C4-2B (cell line): Measurements from ENCODE around the gene CCDC81.

Experiments
- ZFX ChIP-seq: fragments of 450-650 bp; IDR thresholded peaks from 2 replicates; pipeline ENCODE4 v1.6.1; 2017
- TF ChIP-seq, protein P1 (sequence below): fragments of 450-650 bp; conservative IDR thresholded peaks from 2 replicates; pipeline ENCODE4 v1.5.1; 2017; ENCODE audit warnings: mild to moderate bottlenecking

DNA sequence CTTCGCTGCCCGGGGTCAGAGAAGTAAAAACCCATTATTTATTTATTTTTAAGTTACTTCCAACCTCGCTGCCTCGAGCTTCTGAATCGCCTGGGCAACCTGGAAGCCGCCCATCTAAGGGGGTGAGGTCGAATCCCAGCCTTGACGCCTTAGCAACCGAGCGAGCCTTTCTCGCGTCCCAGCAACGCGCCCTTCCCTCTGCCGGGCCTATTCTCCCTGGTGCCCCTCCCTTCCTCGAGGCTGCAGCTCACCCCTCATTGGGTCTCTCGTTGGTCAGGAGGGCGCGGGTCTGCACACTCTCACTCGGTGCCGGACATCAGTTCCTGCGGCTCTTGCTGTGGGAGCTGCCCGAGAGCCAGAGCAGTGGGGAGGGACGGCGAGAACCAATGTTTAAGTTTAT lies at the start of gene CCDC81:
- TF ChIP-seq, protein P1, sequence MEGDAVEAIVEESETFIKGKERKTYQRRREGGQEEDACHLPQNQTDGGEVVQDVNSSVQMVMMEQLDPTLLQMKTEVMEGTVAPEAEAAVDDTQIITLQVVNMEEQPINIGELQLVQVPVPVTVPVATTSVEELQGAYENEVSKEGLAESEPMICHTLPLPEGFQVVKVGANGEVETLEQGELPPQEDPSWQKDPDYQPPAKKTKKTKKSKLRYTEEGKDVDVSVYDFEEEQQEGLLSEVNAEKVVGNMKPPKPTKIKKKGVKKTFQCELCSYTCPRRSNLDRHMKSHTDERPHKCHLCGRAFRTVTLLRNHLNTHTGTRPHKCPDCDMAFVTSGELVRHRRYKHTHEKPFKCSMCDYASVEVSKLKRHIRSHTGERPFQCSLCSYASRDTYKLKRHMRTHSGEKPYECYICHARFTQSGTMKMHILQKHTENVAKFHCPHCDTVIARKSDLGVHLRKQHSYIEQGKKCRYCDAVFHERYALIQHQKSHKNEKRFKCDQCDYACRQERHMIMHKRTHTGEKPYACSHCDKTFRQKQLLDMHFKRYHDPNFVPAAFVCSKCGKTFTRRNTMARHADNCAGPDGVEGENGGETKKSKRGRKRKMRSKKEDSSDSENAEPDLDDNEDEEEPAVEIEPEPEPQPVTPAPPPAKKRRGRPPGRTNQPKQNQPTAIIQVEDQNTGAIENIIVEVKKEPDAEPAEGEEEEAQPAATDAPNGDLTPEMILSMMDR: no peak
- TF ChIP-seq ZFX: no peak
